Activated CD8-positive, alpha-beta memory T cell treated with anti-CD3 and anti-CD28 coated beads, Interleukin-2, amount 50 U/mL, for 1 hour (primary cell): ENCODE measurements around the gene APOBEC3F.
"Not testable (repeated sequence)": the region's sequence is repeated elsewhere in the genome, so short reads cannot be mapped to it uniquely, and the experiment has no call there.

Source experiments
- DNase-seq: peaks from one replicate; pipeline ENCODE4 v3.0.0-alpha.2; 2020; ENCODE audit errors: extremely low read depth

Gene APOBEC3F

DNA sequence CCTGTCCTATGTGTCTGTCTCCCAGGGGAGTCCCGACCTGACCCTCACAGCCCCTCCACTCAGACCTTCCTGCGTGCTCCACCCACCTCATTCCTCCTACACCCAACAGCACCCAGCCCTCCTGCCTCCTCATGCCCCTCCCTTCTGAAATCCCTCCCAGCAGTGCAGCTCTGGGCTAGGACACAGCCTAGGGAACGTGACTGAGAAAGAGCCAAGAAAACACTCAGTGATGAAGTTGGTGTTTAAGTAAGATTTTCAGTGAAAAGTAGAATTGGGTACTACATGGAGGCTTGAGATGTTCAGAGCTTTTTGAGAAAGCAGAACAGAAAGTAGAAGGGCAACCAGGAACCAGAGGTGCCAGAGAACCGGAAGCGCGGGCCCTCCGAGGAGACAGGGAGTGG is 31.9 kb downstream of the APOBEC3F start:
- DNase-seq = not testable (repeated sequence)

DNA sequence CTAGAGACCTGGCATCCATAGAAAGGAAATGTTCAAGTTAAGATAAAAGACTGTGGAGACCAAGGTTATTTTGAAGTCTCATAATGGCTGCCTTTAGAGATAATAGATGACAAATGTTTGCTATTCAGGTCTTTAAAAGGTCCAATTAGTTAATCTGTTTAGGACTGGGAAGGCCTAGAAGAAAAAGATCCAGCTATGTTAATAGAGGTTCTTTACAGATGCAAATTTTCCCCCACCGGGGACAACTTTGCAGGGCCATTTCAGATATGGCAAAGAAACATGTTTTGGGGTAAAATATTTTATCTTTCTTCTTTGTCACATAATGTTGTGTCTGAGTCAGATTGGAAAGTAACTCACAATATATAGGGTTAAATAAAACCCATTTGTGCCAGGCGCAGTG is 33.3 kb downstream of the APOBEC3F start:
- no peak for DNase-seq

DNA sequence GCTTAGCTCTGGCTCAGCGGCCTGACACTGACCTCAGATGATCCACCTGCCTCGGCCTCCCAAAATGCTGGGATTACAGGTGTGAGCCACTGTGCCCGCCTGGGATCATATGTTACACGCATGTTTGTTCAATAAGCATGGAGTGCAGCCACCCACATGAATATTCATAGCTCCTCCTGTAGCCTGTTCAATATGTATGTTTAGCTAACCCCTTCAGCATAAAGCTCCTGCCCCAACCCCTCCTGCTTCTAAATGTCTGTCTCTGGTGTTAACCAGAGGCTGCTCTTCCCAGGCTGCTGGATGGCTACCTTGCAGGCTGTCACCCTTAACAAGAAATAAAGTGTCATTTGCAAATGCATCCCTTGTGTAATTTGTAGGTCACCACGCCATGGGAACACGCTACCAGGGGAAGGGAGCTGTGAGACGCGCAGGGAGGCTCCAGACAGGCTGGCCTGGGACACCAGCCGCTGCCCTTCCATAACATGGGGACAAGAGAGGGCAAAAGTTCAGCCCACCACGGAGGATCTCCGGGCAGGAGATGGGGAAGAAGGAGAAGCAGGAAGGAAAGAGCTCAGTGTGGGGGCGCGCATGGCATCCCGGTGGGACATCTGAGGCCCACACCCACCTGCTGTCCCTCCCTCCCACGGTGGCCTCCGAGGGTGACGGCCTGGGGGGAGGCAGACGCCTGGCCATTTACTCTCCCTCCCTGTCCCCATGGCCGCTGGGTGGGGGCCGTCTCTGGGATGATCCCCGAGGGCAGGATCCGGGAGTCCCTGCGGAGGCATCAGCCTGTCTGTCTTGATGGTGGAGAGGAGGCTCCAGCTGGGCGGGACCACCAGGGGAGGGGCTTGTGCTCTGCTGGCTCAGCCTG is 35.7 kb downstream of the APOBEC3F start:
- not testable (repeated sequence) for DNase-seq

DNA sequence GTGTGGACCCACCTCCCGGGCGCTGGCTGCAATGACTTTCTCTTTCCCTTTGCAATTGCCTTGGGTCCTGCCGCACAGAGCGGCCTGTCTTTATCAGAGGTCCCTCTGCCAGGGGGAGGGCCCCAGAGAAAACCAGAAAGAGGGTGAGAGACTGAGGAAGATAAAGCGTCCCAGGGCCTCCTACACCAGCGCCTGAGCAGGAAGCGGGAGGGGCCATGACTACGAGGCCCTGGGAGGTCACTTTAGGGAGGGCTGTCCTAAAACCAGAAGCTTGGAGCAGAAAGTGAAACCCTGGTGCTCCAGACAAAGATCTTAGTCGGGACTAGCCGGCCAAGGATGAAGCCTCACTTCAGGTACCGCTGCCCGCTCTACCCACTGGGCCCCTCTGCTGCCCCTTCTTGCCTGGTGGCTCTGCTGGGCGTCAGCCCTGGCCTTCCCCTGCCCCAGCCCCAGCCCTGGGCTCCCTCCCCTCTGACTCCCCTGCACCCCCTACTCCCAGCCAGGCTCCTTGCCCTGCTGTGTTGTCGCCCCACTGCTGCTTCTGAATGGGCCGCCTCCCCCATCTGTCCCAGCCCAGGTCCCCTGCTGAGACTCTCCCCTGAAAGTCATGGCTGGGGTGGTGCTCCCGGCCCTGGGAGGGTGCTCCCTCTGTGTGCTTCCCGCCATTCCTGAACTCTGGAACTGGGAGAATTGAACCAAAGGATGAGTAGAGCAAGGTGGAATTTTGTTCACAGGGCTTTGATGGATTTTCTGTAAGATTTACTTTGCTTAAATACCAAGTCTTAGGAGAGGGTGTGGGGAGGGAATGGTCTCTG is 36.6 kb downstream of the APOBEC3F start, which contains the start of gene APOBEC3G:
APOBEC3G (plus strand) TSS at position 250 of the 815 bp plus-strand sequence; CDS start at position 337, 87 bp downstream.
- not testable (repeated sequence) for DNase-seq

DNA sequence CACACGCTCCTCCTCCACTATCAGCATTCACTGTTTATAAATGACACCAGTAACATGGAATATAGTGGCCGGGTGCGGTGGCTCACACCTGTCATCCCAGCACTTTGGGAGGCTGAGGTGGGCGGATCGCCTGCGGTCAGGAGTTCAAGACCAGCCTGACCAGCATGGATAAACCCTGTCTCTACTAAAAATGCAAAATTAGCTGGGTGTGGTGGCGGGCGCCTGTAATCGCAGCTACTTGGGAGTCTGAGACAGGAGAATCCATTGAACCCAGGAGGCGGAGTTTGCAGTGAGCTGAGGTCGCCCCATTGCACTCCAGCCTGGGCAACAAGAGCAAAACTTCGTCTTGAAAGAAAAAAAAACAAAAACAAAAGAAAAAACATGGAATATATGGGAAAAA is 37.2 kb downstream of the APOBEC3F start:
- DNase-seq = not testable (repeated sequence)

DNA sequence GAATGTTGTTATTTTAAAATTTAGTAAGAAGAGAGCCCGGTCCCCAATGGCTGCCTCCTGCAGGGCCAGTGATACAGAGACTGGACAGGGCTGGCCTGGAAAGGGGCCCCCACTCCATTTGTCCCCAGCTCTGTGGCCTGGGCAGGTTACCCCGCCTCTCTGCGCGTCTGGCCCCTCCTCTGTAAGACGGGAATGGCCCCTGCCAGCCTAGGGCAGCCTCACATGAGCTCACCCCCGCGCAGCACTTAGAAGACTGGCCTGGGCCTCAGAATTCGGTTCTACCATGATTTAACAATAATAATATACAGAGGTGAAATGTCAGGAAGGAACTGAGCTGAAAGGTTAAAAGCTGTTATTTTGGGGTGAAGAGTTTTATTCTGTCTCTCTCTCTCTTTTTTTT is 37.7 kb downstream of the APOBEC3F start:
- DNase-seq = no peak

DNA sequence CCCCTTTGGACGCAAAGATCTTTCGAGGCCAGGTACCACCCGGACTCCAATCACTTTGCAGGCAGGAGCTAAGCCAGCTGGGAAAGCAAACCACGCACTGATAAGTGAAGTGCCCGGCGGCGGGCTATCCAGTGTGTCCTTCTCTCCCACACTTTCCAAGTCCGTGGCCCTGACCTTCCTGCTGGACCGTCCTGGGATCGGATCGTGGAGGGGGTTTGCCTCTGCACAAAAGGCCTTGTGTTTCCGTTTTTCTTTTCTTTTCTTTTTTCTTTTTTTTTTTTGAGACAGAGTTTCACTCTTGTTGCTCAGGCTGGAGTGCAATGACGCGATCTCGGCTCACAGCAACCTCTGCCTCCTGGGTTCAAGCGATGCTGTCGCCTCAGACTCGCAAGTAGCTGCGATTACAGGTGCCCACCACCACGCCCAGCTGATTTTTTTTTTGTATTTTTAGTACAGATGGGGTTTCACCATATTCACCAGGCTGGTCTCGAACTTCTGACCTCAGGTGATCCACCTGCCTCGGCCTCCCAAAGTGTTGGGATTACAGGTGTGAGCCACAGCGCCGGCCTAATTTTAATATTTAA is 38.5 kb downstream of the APOBEC3F start:
- not testable (repeated sequence) for DNase-seq

DNA sequence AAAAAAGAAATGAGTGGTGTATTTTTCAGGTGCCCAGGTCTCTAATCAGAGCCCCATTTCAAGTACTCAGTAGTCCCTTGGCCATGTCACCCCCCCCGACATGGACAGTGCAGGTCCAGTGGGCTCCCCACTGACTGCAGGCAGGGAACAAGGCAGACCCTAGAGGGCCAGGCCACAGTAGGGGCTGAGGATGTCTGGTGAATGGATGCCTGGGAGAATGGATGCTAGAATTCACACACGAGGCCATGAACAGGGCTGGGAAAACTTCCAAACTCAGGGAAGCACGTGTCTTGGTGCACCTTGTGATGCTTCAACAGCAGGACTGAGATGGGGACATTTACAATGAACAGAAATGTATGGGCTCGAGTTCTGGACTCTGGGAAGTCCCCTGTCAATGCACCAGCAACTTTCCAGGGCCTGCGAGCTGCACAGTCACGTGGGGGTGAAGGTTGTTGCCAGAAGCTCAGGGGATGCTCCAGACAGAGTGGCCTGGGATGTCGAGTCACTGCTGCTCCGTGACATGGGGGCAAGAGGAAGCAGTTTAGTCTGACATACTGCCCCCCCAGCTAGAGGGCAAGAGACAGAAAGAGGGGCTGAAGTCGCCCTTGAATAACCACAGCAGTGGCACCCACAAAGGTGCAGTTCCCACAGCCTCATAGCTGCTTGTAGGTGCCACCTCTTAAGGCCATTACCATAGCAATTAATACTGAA is 39.5 kb downstream of the APOBEC3F start:
- no peak for DNase-seq

DNA sequence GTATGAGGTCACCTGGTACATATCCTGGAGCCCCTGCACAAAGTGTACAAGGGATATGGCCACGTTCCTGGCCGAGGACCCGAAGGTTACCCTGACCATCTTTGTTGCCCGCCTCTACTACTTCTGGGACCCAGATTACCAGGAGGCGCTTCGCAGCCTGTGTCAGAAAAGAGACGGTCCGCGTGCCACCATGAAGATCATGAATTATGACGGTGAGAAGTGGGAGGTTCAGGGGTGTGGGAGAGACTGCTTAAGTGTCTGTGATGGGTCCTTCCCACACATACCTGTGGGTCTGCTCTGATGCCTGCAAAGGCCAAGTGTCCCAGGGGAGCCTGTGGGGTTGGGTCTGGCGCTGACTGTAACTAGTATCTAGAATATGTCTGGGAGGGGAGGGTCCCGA is 40.4 kb downstream of the APOBEC3F start:
- no peak for DNase-seq

DNA sequence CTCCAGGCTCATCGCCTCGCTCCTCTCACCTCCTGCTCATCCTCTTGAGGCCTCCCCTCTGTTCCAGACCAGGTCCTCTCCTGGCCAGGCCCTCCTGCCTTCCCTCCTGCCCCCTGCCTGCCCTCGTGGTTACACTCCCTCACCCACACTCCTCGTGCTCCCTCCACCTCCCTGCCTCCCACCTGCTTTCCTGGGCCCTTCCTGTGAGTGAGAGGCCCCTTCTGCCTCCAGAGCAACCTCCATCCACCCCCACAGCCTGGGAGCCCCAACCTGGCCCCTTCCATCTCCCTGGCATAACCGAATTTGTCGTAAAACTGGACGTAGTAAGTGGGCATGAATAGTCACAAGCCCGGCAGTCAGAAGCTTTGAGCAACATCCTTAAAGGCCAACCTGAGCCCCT is 40.9 kb downstream of the APOBEC3F start:
- DNase-seq = no peak

DNA sequence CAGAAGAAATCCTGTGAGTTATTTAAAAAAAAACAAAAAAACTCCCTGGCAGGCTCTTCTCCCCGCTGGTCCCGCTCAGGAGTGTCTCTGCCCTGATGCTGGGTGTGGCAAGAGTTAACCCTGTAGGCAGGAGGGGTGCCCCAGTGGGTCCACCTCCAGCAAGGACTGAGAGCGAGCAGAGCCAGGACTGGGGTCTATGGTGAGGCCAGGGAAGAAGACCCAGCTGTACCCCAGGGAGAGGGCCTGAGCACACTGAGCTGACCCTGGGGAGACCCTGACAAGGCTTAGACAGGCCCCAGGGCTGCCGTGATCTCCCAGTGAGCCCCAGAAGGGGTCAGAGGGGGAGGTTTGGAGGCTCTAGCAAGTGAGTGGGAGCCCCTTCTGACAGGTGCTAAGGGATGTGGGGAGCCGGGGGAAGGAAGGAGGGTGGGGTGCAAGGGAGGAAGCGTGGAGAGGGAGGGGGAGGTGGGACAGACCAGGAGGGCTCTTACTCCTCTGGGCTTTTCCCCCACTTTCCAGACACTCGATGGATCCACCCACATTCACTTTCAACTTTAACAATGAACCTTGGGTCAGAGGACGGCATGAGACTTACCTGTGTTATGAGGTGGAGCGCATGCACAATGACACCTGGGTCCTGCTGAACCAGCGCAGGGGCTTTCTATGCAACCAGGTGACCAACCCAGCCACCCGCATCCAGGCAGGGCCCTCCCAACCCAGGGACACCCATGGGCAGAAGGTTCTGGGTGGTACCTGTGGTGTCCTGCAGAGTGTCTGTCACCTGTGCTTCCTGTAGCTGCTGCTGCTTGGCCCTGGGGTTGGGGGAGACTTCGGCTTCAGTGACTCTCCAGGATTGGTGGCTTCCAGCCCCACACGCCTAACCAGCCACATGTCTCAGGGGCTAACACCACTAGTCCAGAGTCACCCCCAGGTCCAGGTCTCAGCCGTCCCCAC is 42.8 kb downstream of the APOBEC3F start:
- no peak for DNase-seq

DNA sequence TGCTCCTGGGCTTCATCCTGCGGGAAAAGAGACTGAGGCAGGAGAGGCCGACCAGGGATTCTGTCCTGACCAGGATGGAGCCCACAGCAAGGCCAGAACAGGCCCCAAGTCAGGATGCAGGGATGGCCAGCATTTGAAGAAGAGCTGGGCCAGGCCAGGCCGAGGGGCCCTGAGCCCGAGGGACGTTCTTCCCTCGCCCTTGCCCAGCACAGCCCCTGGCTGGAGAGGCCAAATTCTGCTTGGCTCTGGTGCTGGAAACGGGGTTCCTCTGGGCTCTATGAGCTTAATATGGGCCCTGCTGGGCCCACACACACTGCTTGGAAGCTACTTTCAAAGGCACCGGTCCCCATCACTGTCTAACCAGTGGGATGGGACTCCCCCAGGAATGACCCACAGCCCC is 44.0 kb downstream of the APOBEC3F start:
- DNase-seq = no peak

DNA sequence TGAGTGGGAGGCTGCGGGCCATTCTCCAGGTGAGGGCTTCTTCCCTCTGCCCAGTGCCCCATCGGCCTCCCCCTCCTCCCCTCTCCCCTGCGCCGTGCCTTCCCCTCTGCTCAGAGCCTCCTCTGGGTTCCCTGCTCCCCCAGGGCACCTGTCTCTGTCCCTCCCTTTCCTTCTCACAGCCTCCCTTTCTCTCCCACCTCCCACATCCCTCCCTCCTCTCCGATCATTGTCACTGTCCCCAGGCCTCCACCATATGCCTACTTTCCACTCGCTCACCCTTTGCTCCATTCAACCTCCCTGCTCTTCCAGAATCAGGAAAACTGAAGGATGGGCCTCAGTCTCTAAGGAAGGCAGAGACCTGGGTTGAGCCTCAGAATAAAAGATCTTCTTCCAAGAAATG is 46.4 kb downstream of the APOBEC3F start:
- no peak for DNase-seq

DNA sequence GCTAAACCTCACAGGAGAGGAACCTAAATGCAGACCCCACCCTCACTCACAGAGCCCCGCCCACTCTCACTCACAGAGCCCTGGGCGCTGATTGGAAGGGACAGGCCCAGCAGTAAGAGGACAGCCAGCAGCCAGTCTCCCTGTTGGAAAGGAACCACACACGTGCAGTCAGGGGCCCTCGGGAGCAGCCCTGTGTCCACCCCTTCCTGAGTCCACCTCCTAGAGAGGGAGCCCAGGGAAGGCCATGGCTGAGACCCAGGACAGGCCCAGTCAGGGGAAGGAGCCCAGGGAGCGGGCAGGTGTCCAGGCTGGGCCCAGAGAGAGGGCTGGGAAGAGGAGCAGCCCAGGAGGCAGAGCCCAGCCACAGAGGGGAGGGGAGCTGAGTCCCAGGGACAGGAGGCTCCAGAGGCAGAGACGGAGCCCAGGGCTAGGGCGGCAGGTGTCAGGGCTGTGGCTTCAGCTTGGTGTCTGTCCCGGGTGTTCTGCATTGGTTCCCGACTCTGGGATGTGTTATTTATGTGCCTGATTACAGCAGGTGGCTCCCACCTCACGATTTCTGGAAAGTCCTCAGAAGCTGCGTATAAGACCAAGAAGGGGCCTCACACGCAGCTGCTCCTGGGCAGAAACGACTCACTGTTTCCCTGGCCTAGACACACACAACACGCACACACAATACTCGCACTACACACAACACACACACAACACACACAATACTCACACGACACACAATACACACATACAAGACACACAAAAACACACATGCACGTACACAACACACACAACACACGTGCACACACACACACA is 47.4 kb downstream of the APOBEC3F start:
- DNase-seq = no peak

DNA sequence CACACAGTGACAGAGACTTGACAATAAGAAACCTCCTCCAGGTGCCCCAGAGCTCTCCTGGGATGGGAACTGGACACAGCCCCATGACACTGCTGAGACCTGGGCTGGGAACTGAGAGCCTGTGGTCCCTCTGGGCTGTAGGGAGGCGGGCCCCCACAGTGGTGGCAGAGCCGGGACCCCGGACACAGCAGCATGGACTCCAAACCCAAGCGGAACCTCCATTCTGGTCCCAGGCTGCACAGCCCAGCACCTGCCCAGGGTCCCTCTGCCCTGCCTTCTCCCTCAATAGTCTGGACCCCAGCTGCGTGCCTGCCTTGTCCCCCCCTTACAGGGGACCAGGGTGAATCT is 48.0 kb downstream of the APOBEC3F start:
- no peak for DNase-seq

DNA sequence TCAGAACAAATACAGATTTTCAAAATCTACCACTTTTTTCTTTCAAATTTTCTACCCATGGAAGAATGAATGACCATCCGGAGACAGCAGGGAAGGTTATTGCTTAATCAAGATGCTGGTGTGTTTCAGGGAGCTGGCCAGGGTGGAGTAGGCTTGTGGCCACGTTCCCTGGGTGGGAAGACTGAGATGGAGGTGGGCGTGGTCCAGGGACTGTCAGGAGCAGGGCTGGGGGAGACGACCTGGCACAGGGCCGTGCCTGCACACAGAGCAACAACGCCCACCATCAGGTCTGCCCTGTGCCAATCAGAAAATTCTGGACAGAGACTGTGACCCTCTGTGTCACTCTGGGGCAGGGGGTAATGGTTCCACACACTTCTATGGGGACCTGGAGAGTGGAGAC is 49.3 kb downstream of the APOBEC3F start:
- no peak for DNase-seq

DNA sequence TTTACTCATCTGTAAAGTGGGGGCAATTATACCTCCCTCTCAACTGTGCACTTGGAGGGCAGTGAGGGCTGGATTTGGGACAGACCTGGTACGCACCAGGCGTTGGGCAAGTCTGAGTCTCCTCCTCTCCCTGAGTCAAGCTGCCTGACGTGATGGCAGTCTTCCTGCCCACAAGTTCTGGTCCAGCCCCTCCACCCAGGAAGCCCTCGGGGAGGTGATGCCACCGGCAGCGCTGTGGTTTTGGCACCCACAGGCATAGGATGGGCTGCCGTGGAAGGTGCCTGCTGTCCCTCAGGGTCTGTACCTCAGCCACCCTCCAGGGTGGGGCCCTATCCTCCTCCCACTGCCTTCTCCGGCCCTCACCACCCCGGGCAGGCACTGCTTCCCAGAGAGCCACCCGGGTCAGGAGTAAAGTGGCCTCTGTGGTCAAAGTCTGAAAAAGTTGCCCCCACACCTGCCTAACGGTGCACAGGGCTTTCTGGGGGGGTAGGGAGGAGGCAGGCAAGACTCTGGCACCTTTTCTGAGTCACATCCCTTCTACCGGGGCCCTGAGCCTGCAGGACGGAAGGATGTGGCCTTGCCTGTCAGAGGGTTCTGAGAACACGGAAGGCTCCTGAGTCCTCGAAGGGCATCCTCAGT is 49.9 kb downstream of the APOBEC3F start:
- DNase-seq = peak; percentile 82

DNA sequence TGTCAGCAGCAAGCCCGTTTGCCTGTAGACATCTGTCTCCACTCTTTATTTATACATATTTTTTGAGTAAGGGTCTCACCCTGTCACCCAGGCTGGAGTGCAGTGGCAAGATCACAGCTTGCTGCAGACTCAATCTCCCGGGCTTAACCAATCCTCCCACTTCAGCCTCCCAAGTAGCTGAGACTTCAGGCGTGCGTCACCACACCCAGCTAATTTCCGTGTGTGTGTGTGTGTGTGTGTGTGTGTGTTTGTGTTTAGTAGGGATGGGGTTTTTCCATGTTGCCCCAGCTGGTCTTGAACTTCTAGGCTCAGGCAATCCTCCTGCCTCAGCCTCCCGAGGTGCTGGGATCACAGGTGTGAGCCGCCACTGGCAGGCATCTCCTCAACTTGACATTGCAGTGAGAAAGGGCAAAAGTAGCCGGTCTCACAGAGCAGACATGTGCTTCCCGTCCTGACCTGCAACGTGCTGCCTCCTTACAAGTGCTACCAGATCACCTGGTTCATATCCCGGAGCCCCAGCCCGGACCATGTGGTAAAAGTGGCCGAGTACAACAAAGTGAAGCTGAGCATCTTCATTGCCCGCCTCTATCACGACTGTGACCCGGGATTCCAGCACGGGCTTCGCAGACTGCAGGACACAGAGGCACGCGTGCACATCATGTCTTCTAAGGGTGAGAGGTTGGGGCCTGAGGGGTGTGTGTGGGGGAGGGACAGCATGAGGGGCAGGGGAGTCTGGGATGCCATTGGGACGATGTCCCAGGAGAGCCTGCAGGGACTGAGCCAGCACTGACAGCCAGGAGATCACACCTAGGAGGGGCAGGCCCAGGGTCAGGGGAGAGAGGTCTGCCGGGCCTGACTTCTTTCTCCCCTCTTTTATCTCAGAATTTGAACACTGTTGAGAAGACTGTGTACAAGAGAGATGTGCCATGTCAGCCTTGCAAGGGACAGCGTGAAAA is 50.7 kb downstream of the APOBEC3F start:
- no peak for DNase-seq
